Endothelial cell of umbilical vein (primary cell): ENCODE data around the gene SYNGAP1. TPM values are rescaled to one million over a fixed set of nuclear protein-coding genes. Genes with fewer than 3 reads are reported as not detected.

Experiments
- BruUV-seq: library from RNA; stranded (reverse); fragments of 400-500 nt; replicated peaks from 2 replicates; lab custom pipeline; 2021; lab: Mats Ljungman, UMichigan
- CTCF ChIA-PET: fragments of 300-600, 350-600 bp; sonication (Branson Sonifier 250); formaldehyde crosslinking; loops from one replicate; lab custom pipeline; 2021; ENCODE audit warnings: antibody characterized with exemption, inconsistent platforms; lab: Charles Lee
- POLR2A ChIA-PET: fragments of 300-600, 350-600 bp; sonication (Branson Sonifier 250); formaldehyde crosslinking; loops from one replicate; lab custom pipeline; 2021; ENCODE audit warnings: antibody characterized with exemption, inconsistent platforms; lab: Charles Lee
- DNase-seq: peaks from one replicate; pipeline ENCODE4 v3.0.0-alpha.2; 2011; ENCODE audit warnings: low read depth, low spot score
- FAIRE-seq: peaks from 2 replicates; lab custom pipeline; 2011; peaks lifted over from hg19 to GRCh38; lab: Jason Lieb, UNC
- H2AFZ ChIP-seq: 2 replicates; pipeline ENCODE4 v1.6.0; 2012; ENCODE audit warnings: low read depth, low read length, control low read depth, inconsistent platforms
- H3K27ac ChIP-seq: 2 replicates; pipeline ENCODE4 v1.5.1; 2011; ENCODE audit warnings: low read depth, mild to moderate bottlenecking, control low read depth, low read length, moderate library complexity; ENCODE audit not compliant: insufficient read depth
- H3K27me3 ChIP-seq, 2 experiments: 2 replicates each; pipeline versions ENCODE4 v1.6.0 to v1.6.1; 2011; ENCODE audit warnings: low read length in 2 of 2, mixed read lengths in 1 of 2; ENCODE audit not compliant: control insufficient read depth in 2 of 2, insufficient read depth in 2 of 2
- H3K36me3 ChIP-seq, 2 experiments: 2 replicates in 1 of 2; 3 replicates in 1 of 2; pipeline ENCODE4 v1.5.1; 2011; ENCODE audit warnings: low read length in 2 of 2, mild to moderate bottlenecking in 1 of 2, moderate library complexity in 1 of 2; ENCODE audit not compliant: control insufficient read depth in 2 of 2, insufficient read depth in 2 of 2; ENCODE audit errors: extremely low read depth in 1 of 2
- H3K4me1 ChIP-seq: 3 replicates; pipeline ENCODE4 v1.5.1; 2011; ENCODE audit warnings: mild to moderate bottlenecking, low read length; ENCODE audit not compliant: control insufficient read depth, insufficient read depth; ENCODE audit errors: extremely low read depth
- H3K4me2 ChIP-seq: 2 replicates; pipeline ENCODE4 v1.6.1; 2011; ENCODE audit warnings: low read length, control low read depth, mixed read lengths; ENCODE audit not compliant: insufficient read depth
- H3K4me3 ChIP-seq, 3 experiments: fragments of 200-600 bp in 1 of 3; sonication (generic), shearing (Covaris generic) in 1 of 3; replicated peaks in 1 of 3; 2 replicates each; pipeline ENCODE4 v1.5.1; 2011 to 2016; ENCODE audit warnings: control low read depth in 3 of 3, low read length in 3 of 3, mild to moderate bottlenecking in 2 of 3, inconsistent platforms in 1 of 3, low read depth in 1 of 3, moderate library complexity in 1 of 3; ENCODE audit not compliant: insufficient read depth in 1 of 3
- H3K79me2 ChIP-seq: 2 replicates; pipeline ENCODE4 v1.6.0; 2012; ENCODE audit warnings: low read length, inconsistent platforms; ENCODE audit not compliant: control insufficient read depth, insufficient read depth
- H3K9ac ChIP-seq: replicated peaks from 2 replicates; pipeline ENCODE3; 2011; ENCODE audit warnings: low read length, control low read depth; ENCODE audit not compliant: insufficient read depth; ENCODE audit errors: extremely low read depth
- H3K9me1 ChIP-seq: replicated peaks from 3 replicates; pipeline ENCODE4 v1.6.0; 2011; ENCODE audit warnings: mild to moderate bottlenecking, low read length; ENCODE audit not compliant: control insufficient read depth, insufficient read depth; ENCODE audit errors: extremely low read depth
- H3K9me3 ChIP-seq: replicated peaks from 2 replicates; pipeline ENCODE4 v1.5.1; 2012; ENCODE audit warnings: low read length, inconsistent platforms; ENCODE audit not compliant: control insufficient read depth, insufficient read depth
- H4K20me1 ChIP-seq: replicated peaks from 2 replicates; pipeline ENCODE3; 2011; ENCODE audit warnings: mild to moderate bottlenecking, low read length; ENCODE audit not compliant: control insufficient read depth, insufficient read depth; ENCODE audit errors: extremely low read depth
- CTCF ChIP-seq, 2 donors: IDR thresholded peaks; 1 replicate in 1 of 2; 2 replicates in 1 of 2; pipeline ENCODE4 v1.5.1; 2011; ENCODE audit warnings: low read length in 2 of 2, mild to moderate bottlenecking in 2 of 2, moderate library complexity in 2 of 2, control low read depth in 1 of 2, inconsistent platforms in 1 of 2, low read depth in 1 of 2; ENCODE audit not compliant: insufficient read depth in 1 of 2; ENCODE audit errors: extremely low read depth in 1 of 2
- EZH2 ChIP-seq: IDR thresholded peaks from 2 replicates; pipeline ENCODE4 v1.6.1; 2012; ENCODE audit warnings: borderline replicate concordance, low read depth, mild to moderate bottlenecking, moderate library complexity, low read length, inconsistent platforms; ENCODE audit not compliant: severe bottlenecking
- JUN ChIP-seq: IDR thresholded peaks from 2 replicates; pipeline ENCODE4 v1.6.1; 2011; ENCODE audit warnings: borderline replicate concordance, low read depth; ENCODE audit not compliant: insufficient read length, insufficient read depth
- MYC ChIP-seq: IDR thresholded peaks from one replicate; pipeline ENCODE4 v1.6.1; 2011; ENCODE audit warnings: mild to moderate bottlenecking, low read depth, low read length
- POLR2A ChIP-seq: IDR thresholded peaks from 2 replicates; pipeline ENCODE4 v1.6.1; 2012; ENCODE audit warnings: low read depth, mild to moderate bottlenecking, control low read depth, low read length
- POLR2AphosphoS5 ChIP-seq: IDR thresholded peaks from 2 replicates; pipeline ENCODE4 v1.6.1; 2012; ENCODE audit warnings: low read depth, mild to moderate bottlenecking, control low read depth, low read length, moderate library complexity; ENCODE audit not compliant: insufficient read depth
- dilution Hi-C: fragments of 300-500 bp; cut with MboI; formaldehyde crosslinking; loops from one replicate; pipeline ENCODE4 v1.15.0; 2019; ENCODE audit warnings: low sequenced_read_pairs; ENCODE audit not compliant: extremely low pct_ligation_motif_present
- intact Hi-C: fragments of 100-400 bp; cut with micrococcal nuclease; formaldehyde crosslinking; loops from one replicate; pipeline ENCODE4 v1.10.0; 2022
- polyA plus RNA-seq, 4 experiments: library from polyadenylated mRNA; depleted of rRNA in 3 of 4; stranded (reverse) in 3 of 4; unstranded in 1 of 4; fragments of >200 nt; gene quantifications; 2 replicates each; pipeline versions ENCODE4 v1.2.1 to v1.2.3, GENCODE V29; 2011 to 2012; ENCODE audit warnings: missing spikeins in 1 of 4
- total RNA-seq: library from RNA; stranded (reverse); gene quantifications from 2 replicates; pipeline ENCODE4 v1.2.3, GENCODE V29; 2021

The SYNGAP1 gene
- total and polyA plus RNA-seq, 2 donors (not counting 3 experiments of a cell fraction or from before 2014, with no cell fraction given): 7.3 to 15.1 TPM

GRCh38 chr6:33418690-33419291 is 1.1 kb upstream of the SYNGAP1 start:
- intact Hi-C loops (loop anchor here (1.0 to 10.0 kb wide), 2 partner anchors 8 to 444 kb away; no protein-coding TSS in a partner anchor), dilution Hi-C loops (no loop called here)
- FAIRE-seq (peak; percentile 48), DNase-seq (no peak)
- TF ChIP-seq POLR2AphosphoS5 (no peak), MYC (no peak), POLR2A (no peak), EZH2 (no peak), JUN (no peak), CTCF (IDR thresholded peaks at IDR 0.05; ENCODE audit: extremely low read depth in 1 of 2, insufficient read depth in 1 of 2, low read depth in 1 of 2, low read length in 2 of 2) (no peak)
- peaks cover 12% of the 10 kb centered on the region for H3K79me2 ChIP-seq
- ChIA-PET POLR2A (no interaction called here), CTCF (interaction anchor here (1.0 to 1.4 kb wide), 4 partner anchors 12 to 278 kb away, joined by 3 to 4 read pairs (median 3); partner anchors contain the start of gene ZBTB9)
- H4K20me1 ChIP-seq: no peaks in the 10 kb centered on the region
- H3K27me3 ChIP-seq: peaks cover 16% of the 10 kb centered on the region in 2 experiments
- peak overlapping the region in 2 of 3 experiments; percentile 19 to 30 for H3K4me3 ChIP-seq
- peaks cover 0 to 7% of the 10 kb centered on the region in 2 experiments for H3K36me3 ChIP-seq
- H3K9me3 ChIP-seq: no peaks in the 10 kb centered on the region
- H3K9ac ChIP-seq: peak overlapping the region; percentile 41
- no peaks in the 10 kb centered on the region for H3K9me1 ChIP-seq
- BruUV-seq: TSS peak; percentile 59
- H2AFZ ChIP-seq: peak overlapping the region; percentile 63
- peak overlapping the region; percentile 64 for H3K27ac ChIP-seq
- peak overlapping the region; percentile 53 for H3K4me2 ChIP-seq
- H3K4me1 ChIP-seq: peaks cover 20% of the 10 kb centered on the region
